GM23248 (cell line): ENCODE data around the gene RBM38. TPM values are rescaled to one million over a fixed set of nuclear protein-coding genes. Genes with fewer than 3 reads are reported as not detected.
"Not testable (repeated sequence)": the region's sequence is repeated elsewhere in the genome, so short reads cannot be mapped to it uniquely, and the experiment has no call there.

Experiments used
- DNase-seq: peaks from one replicate; pipeline ENCODE4 v3.0.0-alpha.2; 2015
- H2AFZ ChIP-seq: fragments of 200-600 bp; sonication (generic); 2 replicates; pipeline ENCODE4 v1.6.1; 2016; ENCODE audit warnings: antibody characterized with exemption
- H3F3A ChIP-seq: fragments of 200-600 bp; sonication (generic); 2 replicates; pipeline ENCODE4 v1.6.1; 2016; ENCODE audit warnings: mild to moderate bottlenecking, antibody characterized with exemption, mixed run types; ENCODE audit not compliant: insufficient read depth
- H3K27ac ChIP-seq: fragments of 200-600 bp; sonication (generic); 2 replicates; pipeline ENCODE4 v1.5.1; 2016; ENCODE audit warnings: mild to moderate bottlenecking
- H3K27me3 ChIP-seq: fragments of 200-600 bp; sonication (generic); replicated peaks from 2 replicates; pipeline ENCODE4 v1.6.1; 2016; ENCODE audit warnings: mild to moderate bottlenecking; ENCODE audit not compliant: insufficient read depth
- H3K36me3 ChIP-seq: fragments of 200-600 bp; sonication (generic); 2 replicates; pipeline ENCODE4 v1.6.1; 2016; ENCODE audit warnings: low read depth, mild to moderate bottlenecking
- H3K4me1 ChIP-seq: fragments of 200-600 bp; sonication (generic); 2 replicates; pipeline ENCODE4 v1.6.1; 2016; ENCODE audit warnings: mild to moderate bottlenecking; ENCODE audit not compliant: insufficient read depth
- H3K4me2 ChIP-seq: fragments of 200-600 bp; sonication (generic); one replicate; pipeline ENCODE4 v1.6.1; 2016; ENCODE audit warnings: mild to moderate bottlenecking; ENCODE audit not compliant: unreplicated experiment
- H3K4me3 ChIP-seq: fragments of 200-600 bp; sonication (generic); 2 replicates; pipeline ENCODE4 v1.5.1; 2016; ENCODE audit warnings: mild to moderate bottlenecking
- H3K79me2 ChIP-seq: fragments of 200-600 bp; sonication (generic); 2 replicates; pipeline ENCODE4 v1.6.1; 2016; ENCODE audit warnings: mild to moderate bottlenecking; ENCODE audit not compliant: insufficient read depth
- H3K9ac ChIP-seq: fragments of 200-600 bp; sonication (generic); 2 replicates; pipeline ENCODE4 v1.6.1; 2016; ENCODE audit warnings: mild to moderate bottlenecking
- H3K9me2 ChIP-seq: fragments of 200-600 bp; sonication (generic); 2 replicates; pipeline ENCODE4 v1.6.1; 2016; ENCODE audit warnings: mixed run types, mild to moderate bottlenecking, moderate library complexity; ENCODE audit not compliant: insufficient read depth
- H3K9me3 ChIP-seq: fragments of 200-600 bp; sonication (generic); one replicate; pipeline ENCODE4 v1.6.1; 2017; ENCODE audit warnings: low read depth
- H4K20me1 ChIP-seq: fragments of 200-600 bp; sonication (generic); 2 replicates; pipeline ENCODE4 v1.6.0; 2016; ENCODE audit not compliant: insufficient read depth
- EZH2 ChIP-seq: fragments of 200-600 bp; sonication (generic); IDR thresholded peaks from 2 replicates; pipeline ENCODE4 v1.6.1; 2018; ENCODE audit warnings: antibody characterized with exemption, mild to moderate bottlenecking; ENCODE audit not compliant: insufficient read depth, poor library complexity, severe bottlenecking
- EZH2phosphoT487 ChIP-seq: fragments of 200-600 bp; sonication (generic); IDR thresholded peaks from 2 replicates; pipeline ENCODE4 v1.6.1; 2018; ENCODE audit warnings: antibody characterized with exemption, moderate library complexity, mild to moderate bottlenecking, low read depth; ENCODE audit not compliant: insufficient read depth
- WGBS, 2 experiments: methylation state at CpG; one replicate each; pipeline ENCODE4 v1.1.6; 2015 to 2017; ENCODE audit warnings: low lambda C conversion rate in 2 of 2, low coverage in 1 of 2; ENCODE audit errors: missing lambda C conversion rate in 2 of 2; 5-methylcytosine and 5-hydroxymethylcytosine counted together
- in situ Hi-C: fragments of 300-500 bp; cut with MboI; formaldehyde crosslinking; loops from 2 replicates; pipeline ENCODE4 v1.15.0; 2020
- polyA plus RNA-seq: library from polyadenylated mRNA; unstranded; fragments of >200 nt; fragmentation: Nextera tagmentation; extraction: Ambion mirVana; gene quantifications from 2 replicates; pipeline ENCODE4 v1.2.1, GENCODE V29; 2016
- total RNA-seq: library from RNA; depleted of rRNA; stranded (reverse); fragments of >200 nt; shearing (Covaris generic); gene quantifications from 2 replicates; pipeline ENCODE4 v1.2.3, GENCODE V29; 2014

RBM38 gene
- total and polyA plus RNA-seq, 2 experiments from 2014 or later, result 1.3 to 8.1 TPM

- H3K27me3 ChIP-seq, result peaks cover 9% of the 10 kb centered on the region; the same call in 1 of the 2 replicates
- H3K4me2 ChIP-seq, result no peak overlapping the region
- WGBS, 2 experiments, result 48 to 51% methylated on average over 15 to 17 of the region's 17 CpGs
- no peaks in the 10 kb centered on the region for H3K79me2 ChIP-seq
- no peaks in the 10 kb centered on the region for H4K20me1 ChIP-seq
- TF ChIP-seq EZH2phosphoT487, result no peak
- TF ChIP-seq EZH2, result no peak
- in situ Hi-C loops, result no loop called here
- no peaks in the 10 kb centered on the region for H3K4me1 ChIP-seq
- no peak overlapping the region for H2AFZ ChIP-seq
- H3K4me3 ChIP-seq, result no peak overlapping the region
- no peak overlapping the region for H3K9ac ChIP-seq
- no peaks in the 10 kb centered on the region for H3K36me3 ChIP-seq
- no peak overlapping the region for H3K27ac ChIP-seq
- H3K9me3 ChIP-seq, result no peaks in the 10 kb centered on the region
- peaks cover 6% of the 10 kb centered on the region; the same call in 1 of the 2 replicates for H3F3A ChIP-seq
- DNase-seq, result no peak
- no peaks in the 10 kb centered on the region for H3K9me2 ChIP-seq
Observed at GRCh38 chr20:57417830-57418780, 26.9 kb downstream of the RBM38 start.

GRCh38 chr20:57419479-57419878, 28.3 kb downstream of the RBM38 start:
- DNase-seq, H3K9me3 ChIP-seq, H4K20me1 ChIP-seq, H3K4me3 ChIP-seq, in situ Hi-C loops, H3K27ac ChIP-seq, H3K79me2 ChIP-seq, H3K9ac ChIP-seq, H3K9me2 ChIP-seq, H3K36me3 ChIP-seq, H2AFZ ChIP-seq, H3F3A ChIP-seq, H3K4me2 ChIP-seq, H3K4me1 ChIP-seq: not testable (repeated sequence)
- 68 to 73% methylated on average over 3 to 4 of the region's 4 CpGs for WGBS, 2 experiments
- H3K27me3 ChIP-seq, result peaks cover 15% of the 10 kb centered on the region; the same call in 1 of the 2 replicates

GRCh38 chr20:57420571-57421252, 29.5 kb downstream of the RBM38 start:
- Histone ChIP-seq H3K27me3 (peaks cover 19% of the 10 kb centered on the region; the same call in 1 of the 2 replicates), H3F3A (peaks cover 6% of the 10 kb centered on the region; the same call in 1 of the 2 replicates), H3K9me3 (no peaks in the 10 kb centered on the region), H3K4me2 (no peak overlapping the region), H3K36me3 (no peaks in the 10 kb centered on the region), H2AFZ (no peak overlapping the region), H3K4me3 (no peak overlapping the region), H4K20me1 (no peaks in the 10 kb centered on the region), H3K27ac (no peak overlapping the region), H3K79me2 (no peaks in the 10 kb centered on the region), H3K9ac (no peak overlapping the region), H3K9me2 (no peaks in the 10 kb centered on the region), H3K4me1 (no peaks in the 10 kb centered on the region)
- no peak for DNase-seq
- 59 to 62% methylated on average over 19 to 20 of the region's 20 CpGs for WGBS, 2 experiments
- in situ Hi-C loops, result no loop called here
- no peak for TF ChIP-seq EZH2phosphoT487
- TF ChIP-seq EZH2, result no peak

GRCh38 chr20:57421253-57422220, 30.3 kb downstream of the RBM38 start:
- WGBS, 2 experiments, result 74% methylated on average over 25 to 26 of the region's 26 CpGs
- Histone ChIP-seq H2AFZ (no peak overlapping the region), H3K4me1 (no peaks in the 10 kb centered on the region), H3K27ac (no peak overlapping the region), H3K4me3 (no peak overlapping the region), H3F3A (peaks cover 6% of the 10 kb centered on the region; the same call in 1 of the 2 replicates), H4K20me1 (no peaks in the 10 kb centered on the region), H3K9ac (no peak overlapping the region), H3K4me2 (no peak overlapping the region), H3K79me2 (no peaks in the 10 kb centered on the region), H3K27me3 (peaks cover 19% of the 10 kb centered on the region; the same call in 1 of the 2 replicates), H3K9me3 (no peaks in the 10 kb centered on the region), H3K9me2 (no peaks in the 10 kb centered on the region), H3K36me3 (no peaks in the 10 kb centered on the region)
- DNase-seq, result no peak
- in situ Hi-C loops, result no loop called here
- TF ChIP-seq EZH2phosphoT487 (no peak), EZH2 (no peak)
